ENCODE data around the gene CHCHD6. TPM values are rescaled to one million over a fixed set of nuclear protein-coding genes. Genes with fewer than 3 reads are reported as not detected.

CHCHD6 gene
- total RNA-seq, 3 donors from 2014 or later (not counting 1 experiment from before 2014, with no cell fraction given) = 5.3 to 9.9 (median 8.3) TPM

DNA sequence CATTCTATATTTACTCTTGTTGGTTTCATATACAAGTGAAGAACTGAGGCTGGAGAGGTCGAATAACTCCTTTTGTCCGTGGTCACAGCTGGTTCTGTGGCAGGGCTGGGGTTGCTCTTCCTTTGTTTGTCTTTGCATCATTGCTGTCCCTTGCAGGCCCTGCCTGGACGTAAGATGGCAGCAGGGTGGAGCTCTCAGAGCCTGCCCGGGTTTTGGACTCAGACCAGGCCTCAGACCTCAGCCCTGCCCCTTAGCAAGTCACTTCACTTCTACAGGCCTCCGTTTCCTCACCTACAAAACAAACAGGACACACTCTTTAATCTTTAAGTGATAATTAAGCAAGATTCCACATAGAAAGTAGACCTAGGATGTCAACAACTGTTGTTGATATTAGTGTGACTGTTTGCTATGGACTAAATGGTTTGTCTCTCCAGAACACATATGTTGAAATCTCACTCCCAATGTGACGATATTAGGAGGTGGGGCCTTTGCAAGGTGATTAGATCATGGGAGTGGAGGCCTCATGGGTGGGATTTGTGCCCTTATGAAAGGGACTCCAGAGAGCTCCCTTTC is 213.3 kb downstream of the CHCHD6 start:
- Histone ChIP-seq H3K4me1 (ENCODE audit: control insufficient read depth, insufficient read depth, low read length) (peaks cover 16% of the 10 kb centered on the region), H3K4me3 (ENCODE audit: low read length) (no peak overlapping the region), H3K27ac (ENCODE audit: low read length) (no peak overlapping the region), H3K36me3 (ENCODE audit: control insufficient read depth, insufficient read depth, low read length) (no peaks in the 10 kb centered on the region), H3K9me3 (ENCODE audit: control insufficient read depth, insufficient read depth, low read length) (no peaks in the 10 kb centered on the region), H3K27me3 (ENCODE audit: control insufficient read depth, insufficient read depth, low read length) (peaks cover 39% of the 10 kb centered on the region)
- Mint-ChIP-seq H3K4me3 (no peak overlapping the region), H3K9me3 (no peaks in the 10 kb centered on the region), H3K36me3 (peaks cover 9% of the 10 kb centered on the region), H3K27me3 (ENCODE audit: low read depth in 2 of 2) (peaks cover 42 to 65% of the 10 kb centered on the region in 2 donors), H3K4me1 (peaks cover 6% of the 10 kb centered on the region in 2 donors), H3K27ac (no peak overlapping the region)
- TF ChIP-seq, protein P1, sequence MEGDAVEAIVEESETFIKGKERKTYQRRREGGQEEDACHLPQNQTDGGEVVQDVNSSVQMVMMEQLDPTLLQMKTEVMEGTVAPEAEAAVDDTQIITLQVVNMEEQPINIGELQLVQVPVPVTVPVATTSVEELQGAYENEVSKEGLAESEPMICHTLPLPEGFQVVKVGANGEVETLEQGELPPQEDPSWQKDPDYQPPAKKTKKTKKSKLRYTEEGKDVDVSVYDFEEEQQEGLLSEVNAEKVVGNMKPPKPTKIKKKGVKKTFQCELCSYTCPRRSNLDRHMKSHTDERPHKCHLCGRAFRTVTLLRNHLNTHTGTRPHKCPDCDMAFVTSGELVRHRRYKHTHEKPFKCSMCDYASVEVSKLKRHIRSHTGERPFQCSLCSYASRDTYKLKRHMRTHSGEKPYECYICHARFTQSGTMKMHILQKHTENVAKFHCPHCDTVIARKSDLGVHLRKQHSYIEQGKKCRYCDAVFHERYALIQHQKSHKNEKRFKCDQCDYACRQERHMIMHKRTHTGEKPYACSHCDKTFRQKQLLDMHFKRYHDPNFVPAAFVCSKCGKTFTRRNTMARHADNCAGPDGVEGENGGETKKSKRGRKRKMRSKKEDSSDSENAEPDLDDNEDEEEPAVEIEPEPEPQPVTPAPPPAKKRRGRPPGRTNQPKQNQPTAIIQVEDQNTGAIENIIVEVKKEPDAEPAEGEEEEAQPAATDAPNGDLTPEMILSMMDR (IDR thresholded peaks at IDR 0.05) = no peak
- WGBS (ENCODE audit: insufficient coverage) = 88% methylated on average over 4 of the region's 6 CpGs
- ATAC-seq (no peak), DNase-seq (no peak)
- intact Hi-C loops (cut with micrococcal nuclease) = no loop called here

DNA sequence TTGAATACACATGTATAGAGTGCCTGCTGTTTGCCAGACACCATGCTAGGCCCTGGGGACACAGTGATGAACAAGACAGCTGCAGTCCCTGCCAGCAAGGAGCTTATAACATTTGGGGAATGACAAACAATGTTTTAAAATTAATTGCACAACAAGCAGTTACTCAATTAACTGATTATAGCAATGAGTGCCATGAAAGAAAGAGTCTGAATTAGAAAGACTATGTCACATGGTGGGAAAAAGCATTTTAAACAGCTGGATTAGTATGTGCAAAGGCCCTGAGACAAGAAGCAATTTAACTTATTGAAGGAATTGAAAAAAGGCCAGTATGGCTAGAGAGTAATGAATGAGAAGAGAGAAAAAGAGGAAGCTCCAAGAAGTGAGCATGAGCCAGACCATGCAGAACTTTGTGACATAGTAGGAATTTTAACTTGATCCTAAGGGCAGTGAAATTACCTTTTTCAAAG is 214.3 kb downstream of the CHCHD6 start:
- no peaks in the 10 kb centered on the region for H3K9me3 Mint-ChIP-seq
- Histone ChIP-seq H3K27me3 (ENCODE audit: control insufficient read depth, insufficient read depth, low read length) (peaks cover 43% of the 10 kb centered on the region), H3K4me1 (ENCODE audit: control insufficient read depth, insufficient read depth, low read length) (peaks cover 5% of the 10 kb centered on the region), H3K36me3 (ENCODE audit: control insufficient read depth, insufficient read depth, low read length) (no peaks in the 10 kb centered on the region), H3K27ac (ENCODE audit: low read length) (no peak overlapping the region), H3K4me3 (ENCODE audit: low read length) (no peak overlapping the region), H3K9me3 (ENCODE audit: control insufficient read depth, insufficient read depth, low read length) (no peaks in the 10 kb centered on the region)
- DNase-seq (no peak), ATAC-seq (no peak)
- no peak overlapping the region for H3K27ac Mint-ChIP-seq
- intact Hi-C loops (cut with micrococcal nuclease) = no loop called here
- H3K27me3 Mint-ChIP-seq (ENCODE audit: low read depth in 2 of 2) = peaks cover 50 to 75% of the 10 kb centered on the region in 2 donors
- no peak overlapping the region for H3K4me3 Mint-ChIP-seq
- H3K36me3 Mint-ChIP-seq = peaks cover 9% of the 10 kb centered on the region
- peaks cover 5 to 9% of the 10 kb centered on the region in 2 donors for H3K4me1 Mint-ChIP-seq
- TF ChIP-seq, protein P1 (IDR thresholded peaks at IDR 0.05) = no peak

DNA sequence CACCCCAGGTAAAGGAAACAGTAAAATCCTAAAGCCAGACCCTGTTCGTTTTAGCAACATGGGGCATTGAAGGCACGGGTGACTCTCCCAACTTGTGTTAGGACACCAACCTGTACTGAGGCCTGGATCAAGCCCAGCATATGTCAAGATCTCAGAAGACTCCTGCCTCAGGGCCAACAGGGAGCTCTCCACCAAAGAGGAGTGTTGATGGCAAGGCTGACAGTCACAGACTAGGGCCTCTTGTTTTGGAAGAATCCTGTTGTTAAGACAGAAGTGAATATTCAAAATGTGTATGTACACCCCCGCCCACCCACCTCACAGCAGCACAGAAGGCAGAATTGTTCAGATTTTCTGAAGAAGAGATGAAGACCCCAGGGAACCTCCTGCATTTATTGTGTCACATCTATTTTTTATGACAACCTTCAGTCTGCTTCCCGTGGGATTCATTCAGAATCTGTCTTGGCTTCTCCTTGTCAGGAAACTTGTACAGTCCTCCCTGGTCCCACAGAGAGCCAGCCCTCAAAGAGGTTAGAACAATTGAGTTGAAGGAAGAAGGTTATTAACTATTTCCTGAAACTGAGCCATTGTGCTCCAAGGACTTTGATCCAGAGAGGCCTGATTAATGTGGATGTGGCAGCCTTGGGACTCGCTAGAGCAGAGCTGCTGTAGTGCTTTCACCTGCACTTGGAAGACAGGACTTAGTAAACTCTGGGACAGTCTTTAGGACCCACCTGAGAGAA is 217.2 kb downstream of the CHCHD6 start:
- H3K4me3 Mint-ChIP-seq = no peak overlapping the region
- Histone ChIP-seq H3K4me3 (ENCODE audit: low read length) (no peak overlapping the region), H3K9me3 (ENCODE audit: control insufficient read depth, insufficient read depth, low read length) (no peaks in the 10 kb centered on the region), H3K27me3 (ENCODE audit: control insufficient read depth, insufficient read depth, low read length) (peaks cover 26% of the 10 kb centered on the region), H3K4me1 (ENCODE audit: control insufficient read depth, insufficient read depth, low read length) (peaks cover 12% of the 10 kb centered on the region), H3K27ac (ENCODE audit: low read length) (no peak overlapping the region), H3K36me3 (ENCODE audit: control insufficient read depth, insufficient read depth, low read length) (no peaks in the 10 kb centered on the region)
- no peak overlapping the region for H3K27ac Mint-ChIP-seq
- TF ChIP-seq, protein P1 (IDR thresholded peaks at IDR 0.05) = no peak
- ATAC-seq = no peak
- peaks cover 24 to 25% of the 10 kb centered on the region in 2 donors for H3K4me1 Mint-ChIP-seq
- no peaks in the 10 kb centered on the region for H3K9me3 Mint-ChIP-seq
- no peak for DNase-seq
- intact Hi-C loops (cut with micrococcal nuclease) = no loop called here
- H3K27me3 Mint-ChIP-seq (ENCODE audit: low read depth in 2 of 2) = peaks cover 61 to 88% of the 10 kb centered on the region in 2 donors
- H3K36me3 Mint-ChIP-seq = peaks cover 9% of the 10 kb centered on the region
- WGBS (ENCODE audit: insufficient coverage) = 96% methylated on average over 5 of the region's 5 CpGs
